Measurements from ENCODE around the gene BBC3.

DNA sequence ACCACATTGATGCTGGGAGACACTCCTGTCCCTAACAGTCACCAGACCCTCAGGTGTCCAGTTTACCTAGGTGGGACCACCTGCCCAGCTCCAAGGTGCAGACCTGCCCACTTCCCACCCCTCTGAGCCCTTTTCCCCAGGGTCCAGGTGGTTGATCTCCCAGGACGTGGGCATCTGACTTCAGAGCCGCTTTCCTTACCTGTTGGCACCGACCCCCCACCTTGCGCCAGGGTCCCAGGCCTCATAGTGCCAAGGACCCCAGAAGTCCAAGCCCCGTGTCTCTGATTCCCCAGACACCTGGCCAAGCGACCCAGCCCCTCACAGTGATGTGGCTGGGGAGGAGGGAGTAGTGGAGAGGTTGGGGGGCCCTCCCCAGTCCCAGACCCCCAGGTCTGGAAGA, 9.6 kb upstream of the BBC3 start:
- TF ChIP-seq, protein P1, sequence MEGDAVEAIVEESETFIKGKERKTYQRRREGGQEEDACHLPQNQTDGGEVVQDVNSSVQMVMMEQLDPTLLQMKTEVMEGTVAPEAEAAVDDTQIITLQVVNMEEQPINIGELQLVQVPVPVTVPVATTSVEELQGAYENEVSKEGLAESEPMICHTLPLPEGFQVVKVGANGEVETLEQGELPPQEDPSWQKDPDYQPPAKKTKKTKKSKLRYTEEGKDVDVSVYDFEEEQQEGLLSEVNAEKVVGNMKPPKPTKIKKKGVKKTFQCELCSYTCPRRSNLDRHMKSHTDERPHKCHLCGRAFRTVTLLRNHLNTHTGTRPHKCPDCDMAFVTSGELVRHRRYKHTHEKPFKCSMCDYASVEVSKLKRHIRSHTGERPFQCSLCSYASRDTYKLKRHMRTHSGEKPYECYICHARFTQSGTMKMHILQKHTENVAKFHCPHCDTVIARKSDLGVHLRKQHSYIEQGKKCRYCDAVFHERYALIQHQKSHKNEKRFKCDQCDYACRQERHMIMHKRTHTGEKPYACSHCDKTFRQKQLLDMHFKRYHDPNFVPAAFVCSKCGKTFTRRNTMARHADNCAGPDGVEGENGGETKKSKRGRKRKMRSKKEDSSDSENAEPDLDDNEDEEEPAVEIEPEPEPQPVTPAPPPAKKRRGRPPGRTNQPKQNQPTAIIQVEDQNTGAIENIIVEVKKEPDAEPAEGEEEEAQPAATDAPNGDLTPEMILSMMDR (IDR thresholded peaks at IDR 0.05) = no peak
- no peak for TF ChIP-seq TEAD4 (CRISPR knock-in tag; IDR thresholded peaks at IDR 0.05)
- no peak for TF ChIP-seq CREM (CRISPR knock-in tag; IDR thresholded peaks at IDR 0.05)
- no peak for TF ChIP-seq NFYB (CRISPR knock-in tag; conservative IDR thresholded peaks at IDR 0.05; ENCODE audit: low read depth)
- no peak for TF ChIP-seq FOXJ3 (CRISPR knock-in tag; IDR thresholded peaks at IDR 0.05; ENCODE audit: borderline replicate concordance)
- no peak for TF ChIP-seq ZNF263 (CRISPR knock-in tag; IDR thresholded peaks at IDR 0.05; ENCODE audit: low read depth)
- TF ChIP-seq, protein P2, sequence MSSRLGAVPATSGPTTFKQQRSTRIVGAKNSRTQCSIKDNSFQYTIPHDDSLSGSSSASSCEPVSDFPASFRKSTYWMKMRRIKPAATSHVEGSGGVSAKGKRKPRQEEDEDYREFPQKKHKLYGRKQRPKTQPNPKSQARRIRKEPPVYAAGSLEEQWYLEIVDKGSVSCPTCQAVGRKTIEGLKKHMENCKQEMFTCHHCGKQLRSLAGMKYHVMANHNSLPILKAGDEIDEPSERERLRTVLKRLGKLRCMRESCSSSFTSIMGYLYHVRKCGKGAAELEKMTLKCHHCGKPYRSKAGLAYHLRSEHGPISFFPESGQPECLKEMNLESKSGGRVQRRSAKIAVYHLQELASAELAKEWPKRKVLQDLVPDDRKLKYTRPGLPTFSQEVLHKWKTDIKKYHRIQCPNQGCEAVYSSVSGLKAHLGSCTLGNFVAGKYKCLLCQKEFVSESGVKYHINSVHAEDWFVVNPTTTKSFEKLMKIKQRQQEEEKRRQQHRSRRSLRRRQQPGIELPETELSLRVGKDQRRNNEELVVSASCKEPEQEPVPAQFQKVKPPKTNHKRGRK (CRISPR knock-in tag; IDR thresholded peaks at IDR 0.05; ENCODE audit: borderline replicate concordance) = no peak
- TF ChIP-seq, protein P3, sequence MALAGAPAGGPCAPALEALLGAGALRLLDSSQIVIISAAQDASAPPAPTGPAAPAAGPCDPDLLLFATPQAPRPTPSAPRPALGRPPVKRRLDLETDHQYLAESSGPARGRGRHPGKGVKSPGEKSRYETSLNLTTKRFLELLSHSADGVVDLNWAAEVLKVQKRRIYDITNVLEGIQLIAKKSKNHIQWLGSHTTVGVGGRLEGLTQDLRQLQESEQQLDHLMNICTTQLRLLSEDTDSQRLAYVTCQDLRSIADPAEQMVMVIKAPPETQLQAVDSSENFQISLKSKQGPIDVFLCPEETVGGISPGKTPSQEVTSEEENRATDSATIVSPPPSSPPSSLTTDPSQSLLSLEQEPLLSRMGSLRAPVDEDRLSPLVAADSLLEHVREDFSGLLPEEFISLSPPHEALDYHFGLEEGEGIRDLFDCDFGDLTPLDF (CRISPR knock-in tag; IDR thresholded peaks at IDR 0.05) = no peak
- TF ChIP-seq NR3C1 (CRISPR knock-in tag; conservative IDR thresholded peaks at IDR 0.05; ENCODE audit: low read depth) = no peak
- TF ChIP-seq ESRRA (CRISPR knock-in tag; IDR thresholded peaks at IDR 0.05; ENCODE audit: borderline replicate concordance) = no peak

Data from WTC11 (cell line).